HCT116 (cell line): ENCODE results near the gene SRL.

ENCODE experiments used
- CEBPB ChIP-seq: IDR thresholded peaks from 2 replicates; pipeline ENCODE4 v1.6.1; 2012; ENCODE audit warnings: low read depth
- CTCF ChIP-seq, 3 experiments: fragments of 200-600 bp in 1 of 3; sonication (generic) in 1 of 3; IDR thresholded peaks in 2 of 3; conservative IDR thresholded peaks in 1 of 3; 2 replicates each; pipeline ENCODE4 v1.5.1; 2012 to 2017; ENCODE audit warnings: low read depth in 2 of 3, low read length in 2 of 3, antibody characterized with exemption in 1 of 3, borderline replicate concordance in 1 of 3, control low read depth in 1 of 3, mild to moderate bottlenecking in 1 of 3, mixed read lengths in 1 of 3, mixed run types in 1 of 3, moderate library complexity in 1 of 3; ENCODE audit not compliant: insufficient read depth in 1 of 3
- EZH2 ChIP-seq: fragments of 200-600 bp; sonication (generic); IDR thresholded peaks from 2 replicates; pipeline ENCODE4 v1.6.1; 2017; ENCODE audit warnings: antibody characterized with exemption, mixed run types
- EZH2phosphoT487 ChIP-seq: fragments of 200-600 bp; IDR thresholded peaks from 2 replicates; pipeline ENCODE4 v1.6.1; 2018; ENCODE audit warnings: antibody characterized with exemption, borderline replicate concordance
- POLR2A ChIP-seq: IDR thresholded peaks from 2 replicates; pipeline ENCODE4 v1.7.0; 2011; ENCODE audit warnings: borderline replicate concordance; ENCODE audit not compliant: insufficient read depth, insufficient read length; ENCODE audit errors: extremely low read depth
- POLR2AphosphoS5 ChIP-seq: IDR thresholded peaks from 2 replicates; pipeline ENCODE4 v1.6.1; 2011; ENCODE audit warnings: mild to moderate bottlenecking, low read depth, low read length, moderate library complexity
- RAD21 ChIP-seq: IDR thresholded peaks from 2 replicates; pipeline ENCODE4 v1.6.1; 2012; ENCODE audit warnings: low read depth, mild to moderate bottlenecking
- REST ChIP-seq: IDR thresholded peaks from 2 replicates; pipeline ENCODE4 v1.6.1; 2012; ENCODE audit warnings: low read depth
- SP1 ChIP-seq: IDR thresholded peaks from 2 replicates; pipeline ENCODE4 v1.6.1; 2012; ENCODE audit warnings: low read depth
- SRF ChIP-seq: IDR thresholded peaks from 2 replicates; pipeline ENCODE4 v1.6.1; 2012; ENCODE audit warnings: low read depth
- YY1 ChIP-seq: IDR thresholded peaks from 2 replicates; pipeline ENCODE4 v1.6.1; 2011; ENCODE audit warnings: low read length, low read depth, moderate library complexity, mild to moderate bottlenecking; ENCODE audit not compliant: insufficient replicate concordance; ENCODE audit errors: extremely low read depth
- ZNF274 ChIP-seq: fragments of 200-500 bp; sonication (Bioruptor generic); IDR thresholded peaks from 2 replicates; pipeline ENCODE4 v1.6.1; 2014; ENCODE audit warnings: mild to moderate bottlenecking, low read depth, low read length, inconsistent platforms
- TF ChIP-seq, protein P1 (sequence below): IDR thresholded peaks from 2 replicates; pipeline ENCODE4 v1.6.1; 2012

- TF ChIP-seq CTCF (IDR thresholded peaks at IDR 0.05 in 2 of 3, conservative IDR thresholded peaks at IDR 0.05 in 1 of 3; ENCODE audit: borderline replicate concordance in 1 of 3, insufficient read depth in 1 of 3, low read depth in 2 of 3, low read length in 2 of 3) (no peak), REST (no peak), POLR2AphosphoS5 (no peak), EZH2 (no peak), POLR2A (no peak), EZH2phosphoT487 (no peak), RAD21 (no peak), SRF (no peak), ZNF274 (no peak), YY1 (no peak), SP1 (no peak), CEBPB (no peak)
- TF ChIP-seq, protein P1, sequence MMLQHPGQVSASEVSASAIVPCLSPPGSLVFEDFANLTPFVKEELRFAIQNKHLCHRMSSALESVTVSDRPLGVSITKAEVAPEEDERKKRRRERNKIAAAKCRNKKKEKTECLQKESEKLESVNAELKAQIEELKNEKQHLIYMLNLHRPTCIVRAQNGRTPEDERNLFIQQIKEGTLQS = no peak
Observed at GRCh38 chr16:4208341-4208751, 33.5 kb downstream of the SRL start.
